HG03064 (cell line): ENCODE data around the gene WNK4.

Experiments
- ATAC-seq: cut with Tn5 transposase; IDR thresholded peaks from one replicate; pipeline ENCODE4 v1.9.1; 2021; ENCODE audit warnings: low read depth; ENCODE audit not compliant: unreplicated experiment

WNK4 gene

GRCh38 chr17:42795465-42795864 lies 15.1 kb downstream of the WNK4 start:
- ATAC-seq, result no peak

GRCh38 chr17:42796066-42796758 lies 15.8 kb downstream of the WNK4 start:
- ATAC-seq, result no peak

- ATAC-seq, result no peak
Observed at GRCh38 chr17:42797067-42798007, 16.9 kb downstream of the WNK4 start.

- no peak for ATAC-seq
Observed at GRCh38 chr17:42798011-42798382, 17.6 kb downstream of the WNK4 start.

- no peak for ATAC-seq
Observed at GRCh38 chr17:42798383-42799380, 18.3 kb downstream of the WNK4 start, which contains the start of the genes CNTD1 and COA3. Gene CNTD1, plus strand, starts transcription at chr17:42798861. Its CDS starts 207 bp downstream, at chr17:42799068. Gene COA3, minus strand, starts transcription at chr17:42798704. Its CDS starts 23 bp downstream, at chr17:42798681.

GRCh38 chr17:42803074-42803883 lies 22.9 kb downstream of the WNK4 start:
- ATAC-seq, result no peak

- no peak for ATAC-seq
Observed at GRCh38 chr17:42804918-42805367, 24.5 kb downstream of the WNK4 start.

- ATAC-seq, result no peak
Observed at GRCh38 chr17:42806249-42806648, 25.8 kb downstream of the WNK4 start.

GRCh38 chr17:42809250-42809649 lies 28.8 kb downstream of the WNK4 start:
- ATAC-seq, result no peak

GRCh38 chr17:42814633-42815399 lies 34.4 kb downstream of the WNK4 start:
- ATAC-seq, result no peak

- no peak for ATAC-seq
Observed at GRCh38 chr17:42817866-42818265, 37.5 kb downstream of the WNK4 start.

GRCh38 chr17:42818379-42818778 lies 38.0 kb downstream of the WNK4 start:
- ATAC-seq, result no peak

GRCh38 chr17:42819939-42820535 lies 39.6 kb downstream of the WNK4 start:
- no peak for ATAC-seq

GRCh38 chr17:42821176-42821575 lies 40.8 kb downstream of the WNK4 start:
- no peak for ATAC-seq

- no peak for ATAC-seq
Observed at GRCh38 chr17:42827472-42827871, 47.1 kb downstream of the WNK4 start.

- ATAC-seq, result no peak
Observed at GRCh38 chr17:42830971-42831370, 50.6 kb downstream of the WNK4 start.

- no peak for ATAC-seq
Observed at GRCh38 chr17:42832213-42832933, 52.0 kb downstream of the WNK4 start.
